ENCODE results near the gene ANKRD13D. TPM values are rescaled to one million over a fixed set of nuclear protein-coding genes. Genes with fewer than 3 reads are reported as not detected.
A peak's percentile ranks its signal among the peaks of the same experiment; 100 is the strongest.

The ANKRD13D gene
- polyA plus RNA-seq, 1 of the 3 experiments (the other 2 are of a cell fraction): 50.2 TPM

GRCh38 chr11:67287355-67288197 lies 1.5 kb upstream of the ANKRD13D start:
- Histone ChIP-seq H3F3A (replicated peaks; ENCODE audit: insufficient read depth) (peaks cover 13% of the 10 kb centered on the region), H3K9me3 (no peaks in the 10 kb centered on the region), H4K20me1 (ENCODE audit: insufficient read depth) (no peaks in the 10 kb centered on the region), H3K36me3 (replicated peaks in 1 of 2; ENCODE audit: control insufficient read depth in 1 of 2, insufficient read depth in 2 of 2, low read length in 1 of 2) (peaks cover 3 to 43% of the 10 kb centered on the region in 2 experiments), H3K9ac (peak overlapping the region; percentile 83), H3K27ac (ENCODE audit: low read depth in 2 of 2, low read length in 1 of 2) (peak overlapping the region; percentile 91 to 98), H2AFZ (ENCODE audit: low read depth) (peak overlapping the region; percentile 62; the same call in 1 of the 2 replicates), H3K4me2 (peak overlapping the region; percentile 99), H3K27me3 (ENCODE audit: insufficient read depth) (no peaks in the 10 kb centered on the region), H3K79me2 (ENCODE audit: insufficient read depth) (peaks cover 33% of the 10 kb centered on the region), H3K4me1 (ENCODE audit: control insufficient read depth in 1 of 2, insufficient read depth in 2 of 2, low read depth in 1 of 2, low read length in 1 of 2) (peaks cover 9 to 30% of the 10 kb centered on the region in 2 experiments; a peak in 3 of 4 replicates), H3K9me2 (no peaks in the 10 kb centered on the region), H3K4me3 (ENCODE audit: low read depth in 2 of 2, low read length in 1 of 2) (peak overlapping the region; percentile 65 to 87)
- ChIA-PET CTCF (interaction anchor here (1.5 to 4.4 kb wide), 10 partner anchors 12 to 95 kb away, joined by 3 to 37 read pairs (median 6); partner anchors contain the start of gene POLD4), POLR2A (interaction anchor here (1.0 to 1.6 kb wide), 2 partner anchors 30 to 48 kb away, joined by 5 read pairs; no protein-coding TSS in a partner anchor)
- TF ChIP-seq RAD21 (IDR thresholded peaks at IDR 0.05; ENCODE audit: low read length) (no peak), EP300 (IDR thresholded peaks at IDR 0.05; ENCODE audit: borderline replicate concordance in 1 of 2, low read depth in 1 of 2, low read length in 1 of 2) (no peak), PBX3 (IDR thresholded peaks at IDR 0.05) (no peak), ELF1 (IDR thresholded peaks at IDR 0.05) (no peak), REST (IDR thresholded peaks at IDR 0.05; ENCODE audit: low read depth, low read length) (no peak), NFIC (IDR thresholded peaks at IDR 0.05; ENCODE audit: borderline replicate concordance) (no peak), TCF12 (IDR thresholded peaks at IDR 0.05) (no peak), USF1 (IDR thresholded peaks at IDR 0.05; ENCODE audit: borderline replicate concordance, low read depth) (no peak), YY1 (IDR thresholded peaks at IDR 0.05; ENCODE audit: low read depth) (no peak), TEAD4 (IDR thresholded peaks at IDR 0.05; ENCODE audit: borderline replicate concordance, insufficient read depth) (no peak), CTCF (IDR thresholded peaks at IDR 0.05) (no peak)
- no peak for DNase-seq
- 90% methylated on average over 13 of the region's 14 CpGs for WGBS (ENCODE audit: low lambda C conversion rate)

Data from SK-N-SH (cell line).